Measurements from ENCODE around the gene TBC1D2.

- TF ChIP-seq POLR2A (IDR thresholded peaks at IDR 0.05) (no peak), CTCF (IDR thresholded peaks at IDR 0.05) (no peak), POLR2AphosphoS5 (IDR thresholded peaks at IDR 0.05) (no peak), EP300 (IDR thresholded peaks at IDR 0.05; ENCODE audit: low read depth) (no peak)
These were observed 47.6 kb upstream of the TBC1D2 start for GRCh38 chr9:98302938-98303632.

Data from transverse colon (tissue), 4 donors.